NCI-H2081 treated with DMSO at 0.1 percent for 48 hours (cell line): Measurements from ENCODE around the gene ABHD17B.
"Not testable (repeated sequence)": the region's sequence is repeated elsewhere in the genome, so short reads cannot be mapped to it uniquely, and the experiment has no call there.

Experiments
- DNase-seq: peaks from one replicate; lab custom pipeline; 2025; lab: John Stamatoyannopoulos, UW

ABHD17B gene

DNA sequence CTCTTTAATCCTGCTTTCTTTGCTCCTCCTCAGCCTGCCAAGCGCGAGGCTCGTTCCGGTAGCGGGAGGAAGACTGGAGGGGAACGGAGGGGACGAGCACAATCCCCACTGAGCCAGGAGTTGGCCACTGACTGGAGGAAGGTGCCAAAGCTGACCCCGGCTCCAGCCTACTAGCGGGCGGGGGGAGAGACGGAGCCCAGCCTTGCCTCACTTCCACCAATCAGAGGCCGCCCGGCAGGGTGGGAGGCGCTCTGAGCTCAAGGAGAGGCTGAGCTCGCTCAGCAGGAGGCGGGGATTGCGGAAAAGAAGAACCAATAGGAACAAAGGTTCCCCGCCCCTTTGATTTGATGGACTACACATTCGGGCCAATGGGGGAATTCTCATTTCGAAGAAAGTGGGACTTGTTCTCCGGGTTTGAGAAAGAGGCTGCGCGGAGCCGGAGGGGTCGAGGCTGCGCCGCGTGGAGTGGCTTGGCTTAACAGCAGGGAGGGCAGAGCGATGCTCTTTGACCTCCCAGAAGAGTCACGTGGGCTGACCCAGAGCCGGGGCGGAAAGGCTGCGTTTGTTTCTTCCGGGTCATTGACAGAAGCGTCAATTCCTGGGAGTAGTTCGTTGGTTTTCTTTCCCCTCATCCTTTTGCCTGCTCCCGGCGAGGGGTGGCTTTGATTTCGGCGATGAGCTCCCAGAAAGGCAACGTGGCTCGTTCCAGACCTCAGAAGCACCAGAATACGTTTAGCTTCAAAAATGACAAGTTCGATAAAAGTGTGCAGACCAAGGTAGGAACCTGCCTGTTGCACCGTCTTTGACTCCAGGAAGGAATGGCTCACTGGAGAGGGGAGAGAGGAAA lies at the start of gene ABHD17B, which contains the start of gene C9orf85:
Gene ABHD17B, minus strand, starts transcription at position 133 of the 847 bp plus-strand sequence. CDS start 36,113 bp downstream, outside the sequence.
Gene C9orf85, plus strand, starts transcription at position 579 of the 847 bp plus-strand sequence. Its CDS starts 96 bp downstream, at position 675.
- DNase-seq, result peak; percentile 97

DNA sequence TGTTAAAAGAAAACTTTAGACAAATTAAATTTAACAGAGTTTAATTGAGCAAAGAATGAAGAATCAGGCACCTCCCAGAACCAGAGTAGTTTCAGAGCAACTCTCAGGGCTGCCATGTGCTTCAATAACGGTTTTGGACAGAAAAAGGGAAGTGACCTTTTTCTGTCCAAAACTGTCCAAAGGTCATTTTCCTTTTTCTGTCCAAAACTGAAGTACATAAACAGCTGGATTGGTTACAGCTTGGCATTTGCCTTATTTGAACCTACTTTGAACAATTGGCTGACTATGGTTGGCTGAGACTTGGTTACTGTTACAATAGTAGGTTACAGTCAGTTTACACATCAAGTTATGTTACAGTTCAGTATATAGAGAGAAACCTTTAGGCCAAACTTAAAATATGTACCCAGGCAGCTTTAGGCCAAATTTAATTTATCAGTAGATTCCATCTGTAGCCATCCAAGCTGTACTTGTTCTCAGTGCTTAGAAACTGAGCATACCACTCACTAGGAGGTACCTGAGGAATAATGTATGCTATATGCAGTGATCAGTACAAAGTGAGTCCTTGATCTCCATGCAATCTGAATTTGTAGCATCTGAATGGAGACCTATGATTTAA lies 44.4 kb upstream of the ABHD17B start:
- DNase-seq, result no peak

DNA sequence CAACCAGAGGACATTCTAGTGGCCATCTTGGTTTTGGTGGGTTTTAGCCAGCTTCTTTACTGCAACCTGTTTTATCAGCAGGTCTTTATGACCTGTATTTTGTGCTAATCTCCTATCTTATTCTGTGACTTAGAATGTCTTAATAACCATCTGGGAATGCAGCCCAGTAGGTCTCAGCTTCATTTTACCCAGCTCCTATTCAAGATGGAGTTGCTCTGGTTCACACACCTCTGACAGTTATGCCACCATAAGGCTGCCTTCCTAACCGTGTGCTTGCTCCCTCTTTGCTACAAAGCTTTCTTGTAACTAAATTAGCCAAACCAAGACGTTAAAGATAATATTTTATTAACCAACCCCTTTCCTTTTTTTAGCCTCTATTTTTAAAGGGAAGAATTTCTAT lies 43.7 kb upstream of the ABHD17B start:
- DNase-seq, result not testable (repeated sequence)

- no peak for DNase-seq
These were observed 33.9 kb upstream of the ABHD17B start for GRCh38 chr9:71944754-71945375.

GRCh38 chr9:71941998-71942567 lies 31.1 kb upstream of the ABHD17B start:
- no peak for DNase-seq

DNA sequence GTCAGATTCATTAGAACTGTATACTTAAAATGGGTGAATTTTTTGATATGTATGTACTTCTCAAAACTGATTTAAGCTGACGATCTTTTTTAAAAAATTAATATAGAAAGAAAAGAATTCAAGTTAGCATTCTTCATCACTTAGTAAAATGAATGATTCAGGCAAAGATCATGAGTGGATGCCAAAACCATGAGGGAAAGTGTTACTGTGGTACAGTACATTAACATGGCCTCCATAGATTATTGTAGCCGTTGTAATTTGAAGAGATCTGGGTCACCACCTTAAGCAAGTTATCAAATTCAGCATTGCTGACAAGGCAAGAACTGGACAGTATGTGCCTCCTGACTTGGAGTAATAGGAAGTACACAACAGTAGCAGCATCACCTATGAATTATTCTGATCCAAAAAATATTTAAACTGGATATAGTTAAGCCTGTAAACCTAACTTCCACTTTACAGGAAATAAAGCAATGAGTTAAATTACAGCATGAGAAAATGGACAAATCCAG lies 30.1 kb upstream of the ABHD17B start:
- DNase-seq, result no peak

DNA sequence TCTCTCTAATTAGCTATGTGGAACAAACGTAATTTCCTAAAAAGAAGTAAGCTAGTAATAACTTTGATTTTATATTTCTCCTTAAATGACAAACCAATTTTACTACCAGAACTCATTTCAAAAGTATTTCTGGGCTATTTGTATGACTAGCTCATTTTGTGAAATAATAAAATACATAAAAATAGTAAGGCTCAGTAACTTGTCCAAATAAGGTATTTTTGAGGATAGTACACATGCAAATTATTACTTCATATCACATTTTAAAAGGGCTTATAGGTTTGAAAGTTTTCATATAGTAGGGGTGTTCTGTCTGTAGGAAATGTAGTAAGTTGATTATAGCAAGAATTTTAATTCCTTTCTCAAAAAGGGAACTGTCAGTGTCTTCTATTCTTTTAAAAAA lies 26.9 kb upstream of the ABHD17B start:
- DNase-seq, result no peak

DNA sequence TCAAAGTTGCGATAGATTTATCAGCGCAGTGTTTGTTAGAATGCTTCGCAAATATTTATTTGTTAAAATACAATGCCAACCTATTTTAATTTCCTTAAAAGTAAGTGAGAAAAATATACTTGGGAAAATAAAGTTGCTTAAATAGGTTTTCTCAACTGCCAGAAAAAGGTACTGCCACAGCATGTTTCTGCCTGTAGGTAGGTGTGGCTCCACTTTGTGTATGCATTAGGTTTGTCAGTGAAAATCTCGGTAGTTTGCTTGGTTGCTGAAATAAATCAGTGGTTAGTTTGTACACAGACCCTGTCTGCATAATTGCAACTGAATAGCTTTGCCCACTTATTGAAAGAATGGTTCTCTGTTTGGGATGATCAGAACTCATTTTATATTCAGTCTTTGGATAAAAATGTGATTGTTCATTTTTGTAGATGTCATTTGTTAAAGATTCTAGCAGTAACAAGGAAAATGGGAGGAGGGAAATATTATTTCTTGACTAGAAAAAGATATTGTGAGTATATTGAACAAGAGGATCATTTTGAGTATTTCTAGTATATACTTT lies 26.2 kb upstream of the ABHD17B start:
- DNase-seq, result no peak

GRCh38 chr9:71936066-71936465 lies 25.1 kb upstream of the ABHD17B start:
- no peak for DNase-seq

GRCh38 chr9:71931166-71931565 lies 20.2 kb upstream of the ABHD17B start:
- no peak for DNase-seq

GRCh38 chr9:71929791-71930440 lies 18.9 kb upstream of the ABHD17B start:
- no peak for DNase-seq

DNA sequence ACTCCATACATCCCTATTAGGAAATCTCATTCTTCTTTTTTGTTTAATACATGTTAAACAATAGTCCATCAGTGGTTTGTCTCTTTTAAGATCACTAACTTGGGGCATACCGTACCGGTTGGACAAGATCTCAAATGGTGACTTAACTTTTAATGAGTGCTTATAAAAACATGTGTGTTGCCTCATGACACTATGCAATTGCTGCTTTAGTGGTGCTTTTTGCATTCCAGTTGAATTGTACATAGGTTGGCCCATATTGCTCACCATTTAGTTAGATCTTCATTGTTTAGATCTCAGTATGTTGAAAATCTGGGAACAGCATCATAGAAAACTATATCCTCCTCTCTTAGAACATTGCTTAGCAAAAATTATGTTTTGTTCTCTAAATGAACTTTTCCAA lies 18.2 kb upstream of the ABHD17B start:
- no peak for DNase-seq

GRCh38 chr9:71928806-71929205 lies 17.8 kb upstream of the ABHD17B start:
- no peak for DNase-seq

GRCh38 chr9:71928376-71928775 lies 17.4 kb upstream of the ABHD17B start:
- no peak for DNase-seq

GRCh38 chr9:71925834-71926233 lies 14.8 kb upstream of the ABHD17B start:
- no peak for DNase-seq

- no peak for DNase-seq
These were observed 13.6 kb upstream of the ABHD17B start for GRCh38 chr9:71924576-71924975.

GRCh38 chr9:71921190-71921814 lies 10.3 kb upstream of the ABHD17B start:
- DNase-seq, result no peak

GRCh38 chr9:71920456-71921189 lies 9.6 kb upstream of the ABHD17B start:
- no peak for DNase-seq

- DNase-seq, result no peak
These were observed 7.4 kb upstream of the ABHD17B start for GRCh38 chr9:71918419-71918818.

DNA sequence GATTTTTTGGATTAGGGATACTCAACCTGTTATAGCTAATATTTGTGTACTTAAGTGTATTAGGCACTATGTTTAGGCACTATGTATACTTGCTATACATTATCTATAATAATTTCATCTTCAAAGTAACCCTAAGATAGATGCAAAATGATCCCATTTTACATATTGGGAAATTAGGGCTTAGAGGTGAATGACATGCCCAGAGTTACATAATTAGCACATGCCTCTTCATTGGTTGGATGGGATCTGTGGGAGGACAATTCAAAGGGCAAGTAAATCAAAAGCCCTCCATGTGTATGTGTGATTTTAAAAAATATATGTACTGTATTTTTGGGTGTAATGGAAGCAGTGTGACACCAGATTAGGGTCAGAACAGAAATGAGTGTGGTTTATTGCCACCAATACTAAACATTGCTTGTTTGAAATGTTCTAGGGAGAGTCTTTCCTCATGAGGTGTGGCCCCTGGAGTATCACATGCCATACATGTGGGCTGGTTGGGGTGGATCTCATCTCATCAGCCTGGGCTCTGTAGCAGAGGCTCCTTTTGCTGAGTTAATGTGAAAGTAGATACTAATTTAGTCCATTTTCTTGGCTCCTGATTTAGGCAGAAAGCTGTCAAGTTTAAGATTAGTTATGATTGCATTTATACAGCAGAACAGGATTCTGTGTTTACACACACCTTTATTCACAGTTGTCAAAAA lies 6.0 kb upstream of the ABHD17B start:
- DNase-seq, result no peak
